Kidney (tissue), 11 donors: ENCODE results near the gene MAGEA8. TPM values are rescaled to one million over a fixed set of nuclear protein-coding genes. Genes with fewer than 3 reads are reported as not detected.
"Not testable (repeated sequence)": the region's sequence is repeated elsewhere in the genome, so short reads cannot be mapped to it uniquely, and the experiment has no call there.

Experiments used
- DNase-seq, 5 donors: peaks; one replicate each; pipeline ENCODE4 v3.0.0-alpha.2; 2013 to 2020
- FAIRE-seq: peaks from 2 replicates; lab custom pipeline; 2012; peaks lifted over from hg19 to GRCh38; lab: Jason Lieb, UNC
- H3K27ac ChIP-seq, 2 donors: one replicate each; pipeline ENCODE4 v1.7.0; 2013; ENCODE audit warnings: low read depth in 2 of 2, low read length in 2 of 2, inconsistent platforms in 1 of 2
- H3K27me3 ChIP-seq: one replicate; pipeline ENCODE4 v1.7.1; 2013; ENCODE audit warnings: low read length, inconsistent platforms; ENCODE audit not compliant: control insufficient read depth, insufficient read depth
- H3K36me3 ChIP-seq, 3 donors: one replicate each; pipeline versions ENCODE4 v1.7.0 to v1.7.1; 2013; ENCODE audit warnings: low read length in 3 of 3, control low read depth in 1 of 3, inconsistent platforms in 1 of 3; ENCODE audit not compliant: insufficient read depth in 3 of 3, control insufficient read depth in 2 of 3
- H3K4me1 ChIP-seq, 3 donors: one replicate each; pipeline versions ENCODE4 v1.7.0 to v1.7.1; 2013; ENCODE audit warnings: low read length in 3 of 3, inconsistent platforms in 1 of 3, low read depth in 1 of 3; ENCODE audit not compliant: control insufficient read depth in 2 of 3, insufficient read depth in 2 of 3
- H3K4me3 ChIP-seq, 3 donors: one replicate each; pipeline versions ENCODE4 v1.7.0 to v1.8.1; 2013; ENCODE audit warnings: low read length in 3 of 3, control low read depth in 1 of 3, inconsistent platforms in 1 of 3
- H3K9ac ChIP-seq, 3 donors: one replicate each; pipeline versions ENCODE4 v1.7.0 to v1.7.1; 2013; ENCODE audit warnings: low read length in 3 of 3, control low read depth in 1 of 3, inconsistent platforms in 1 of 3
- H3K9me3 ChIP-seq, 3 donors: one replicate each; pipeline versions ENCODE4 v1.7.0 to v1.7.1; 2013; ENCODE audit warnings: low read length in 3 of 3, control low read depth in 1 of 3, inconsistent platforms in 1 of 3; ENCODE audit not compliant: control insufficient read depth in 2 of 3, insufficient read depth in 1 of 3
- intact Hi-C: fragments of 100-400 bp; cut with DNase I; formaldehyde crosslinking; loops from one replicate; pipeline ENCODE4 v1.11.1; 2022
- polyA plus RNA-seq: library from polyadenylated mRNA; stranded (reverse); fragments of 350-450 nt; fragmentation: Illumina TruSeq; extraction: RNeasy Lipid Tissue Mini Kit (QIAGEN cat#74804); gene quantifications from one replicate; pipeline ENCODE4 v1.2.3, GENCODE V29; 2014; ENCODE audit warnings: low read depth, low replicate concordance; ENCODE audit not compliant: insufficient read depth
- total RNA-seq: library from RNA; stranded (reverse); fragmentation: NEBNext Ultra II Directional; extraction: Animal tissue kit (Norgen Biotek cat#: 25700); gene quantifications from one replicate; pipeline ENCODE4 v1.2.1, GENCODE V29; 2021
- donor health status: control.
- donor health status: control.
- donor health status: DM: yes; HTN: yes; CAD: no.
- donor health status: Normal renal cell carcinoma (clear cell type).

MAGEA8 gene
- total and polyA plus RNA-seq, 2 donors from 2014 or later: not detected

GRCh38 chrX:149928635-149929034 lies 47.7 kb downstream of the MAGEA8 start:
- intact Hi-C loops, H3K27ac ChIP-seq, H3K9ac ChIP-seq, H3K27me3 ChIP-seq, H3K4me3 ChIP-seq, H3K4me1 ChIP-seq, H3K9me3 ChIP-seq, FAIRE-seq, H3K36me3 ChIP-seq, DNase-seq: not testable (repeated sequence)

GRCh38 chrX:149929400-149929799 lies 48.4 kb downstream of the MAGEA8 start, which contains the start of gene HSFX4:
Gene HSFX4, plus strand, starts transcription at chrX:149929573. Its CDS starts 72 bp downstream, at chrX:149929645.
- H3K4me3 ChIP-seq, H3K27me3 ChIP-seq, FAIRE-seq, H3K9ac ChIP-seq, DNase-seq, H3K4me1 ChIP-seq, H3K27ac ChIP-seq, H3K9me3 ChIP-seq, H3K36me3 ChIP-seq, intact Hi-C loops: not testable (repeated sequence)

GRCh38 chrX:149931355-149931754 lies 50.4 kb downstream of the MAGEA8 start:
- H3K4me1 ChIP-seq, intact Hi-C loops, H3K36me3 ChIP-seq, FAIRE-seq, H3K9ac ChIP-seq, H3K9me3 ChIP-seq, H3K4me3 ChIP-seq, H3K27ac ChIP-seq, H3K27me3 ChIP-seq, DNase-seq: not testable (repeated sequence)

GRCh38 chrX:149932150-149932549 lies 51.2 kb downstream of the MAGEA8 start:
- intact Hi-C loops, FAIRE-seq, DNase-seq, H3K9ac ChIP-seq, H3K4me1 ChIP-seq, H3K27me3 ChIP-seq, H3K4me3 ChIP-seq, H3K27ac ChIP-seq, H3K36me3 ChIP-seq, H3K9me3 ChIP-seq: not testable (repeated sequence)

GRCh38 chrX:149932970-149933369 lies 52.0 kb downstream of the MAGEA8 start:
- H3K4me3 ChIP-seq, H3K9me3 ChIP-seq, H3K27ac ChIP-seq, H3K36me3 ChIP-seq, H3K9ac ChIP-seq, intact Hi-C loops, H3K27me3 ChIP-seq, FAIRE-seq, H3K4me1 ChIP-seq, DNase-seq: not testable (repeated sequence)

- H3K27ac ChIP-seq, H3K27me3 ChIP-seq, DNase-seq, H3K9ac ChIP-seq, intact Hi-C loops, H3K4me3 ChIP-seq, H3K36me3 ChIP-seq, H3K9me3 ChIP-seq, FAIRE-seq, H3K4me1 ChIP-seq: not testable (repeated sequence)
These were observed 52.6 kb downstream of the MAGEA8 start for GRCh38 chrX:149933547-149933946.

Other genes starting within 250 kb of the MAGEA8 start
- 21.0 TPM for gene TMEM185A, start 249.4 kb upstream of the MAGEA8 start, total RNA-seq
- gene TMEM185A, start 249.4 kb upstream of the MAGEA8 start, polyA plus RNA-seq: 18.6 TPM
- not detected for gene MAGEA11, start 169.1 kb upstream of the MAGEA8 start, total RNA-seq
- not detected for gene MAGEA11, start 169.1 kb upstream of the MAGEA8 start, polyA plus RNA-seq
- gene HSFX1, start 107.1 kb upstream of the MAGEA8 start, total RNA-seq: 0.98 TPM
- gene HSFX1, start 107.1 kb upstream of the MAGEA8 start, polyA plus RNA-seq: not detected
- gene MAGEA9, start 99.3 kb upstream of the MAGEA8 start, total RNA-seq: not detected
- not detected for gene MAGEA9, start 99.3 kb upstream of the MAGEA8 start, polyA plus RNA-seq
- gene HSFX4, start 48.4 kb downstream of the MAGEA8 start, total RNA-seq: not detected
- gene HSFX4, start 48.4 kb downstream of the MAGEA8 start, polyA plus RNA-seq: not detected
- gene EOLA2, start 57.3 kb downstream of the MAGEA8 start, total RNA-seq: 33.7 TPM
- 30.3 TPM for gene EOLA2, start 57.3 kb downstream of the MAGEA8 start, polyA plus RNA-seq